Adrenal gland (tissue), 12 donors: ENCODE data around the gene EPHB2. TPM values are rescaled to one million over a fixed set of nuclear protein-coding genes. Genes with fewer than 3 reads are reported as not detected.

ENCODE experiments used
- DNase-seq, 7 donors: peaks; one replicate each; pipeline ENCODE4 v3.0.0-alpha.2; 2019 to 2020
- H3K27ac ChIP-seq, 5 donors: fragments of 200-600 bp; sonication (generic) in 4 of 5; 1 replicate in 3 of 5; 2 replicates in 2 of 5; pipeline versions ENCODE4 v1.5.1 to v1.8.0; 2016 to 2020; ENCODE audit warnings: mild to moderate bottlenecking in 1 of 5
- H3K27me3 ChIP-seq: fragments of 200-600 bp; 2 replicates; pipeline ENCODE4 v1.8.0; 2021
- H3K36me3 ChIP-seq, 2 donors: fragments of 200-600 bp; replicated peaks in 1 of 2; 1 replicate in 1 of 2; 2 replicates in 1 of 2; pipeline versions ENCODE4 v1.5.1 to v1.8.0; 2018 to 2022
- H3K4me1 ChIP-seq, 2 donors: fragments of 200-600 bp; replicated peaks in 1 of 2; 1 replicate in 1 of 2; 2 replicates in 1 of 2; pipeline versions ENCODE4 v1.5.1 to v1.8.0; 2018 to 2021
- H3K4me3 ChIP-seq, 4 donors: fragments of 200-600 bp; sonication (generic) in 3 of 4; one replicate each; pipeline ENCODE4 v1.5.1; 2016 to 2018
- H3K9me3 ChIP-seq, 3 donors: fragments of 200-600 bp; sonication (generic) in 1 of 3; replicated peaks in 1 of 3; 1 replicate in 2 of 3; 2 replicates in 1 of 3; pipeline versions ENCODE4 v1.5.1 to v1.8.0; 2016 to 2021
- POLR2A ChIP-seq, 2 donors: fragments of 450-650 bp; IDR thresholded peaks; one replicate each; pipeline ENCODE4 v1.6.1; 2017; ENCODE audit warnings: antibody characterized with exemption in 2 of 2, mild to moderate bottlenecking in 2 of 2, moderate library complexity in 1 of 2
- WGBS, 4 donors: extraction: QIAGEN DNeasy Blood & Tissue Kit in 2 of 4; methylation state at CpG; one replicate each; pipeline versions ENCODE4 v1.1.5 to v1.1.7; 2013 to 2017; 5-methylcytosine and 5-hydroxymethylcytosine counted together
- intact Hi-C, 2 donors: fragments of 100-400 bp; cut with DNase I; formaldehyde crosslinking; loops; one replicate each; pipeline versions ENCODE4 v1.14.1 to v1.15.0; 2022 to 2023
- polyA plus RNA-seq, 3 donors: library from polyadenylated mRNA; stranded (reverse); fragments of 200-250 nt in 2 of 3; fragments of 350-450 nt in 1 of 3; fragmentation: Illumina TruSeq in 1 of 3; extraction: RNeasy Lipid Tissue Mini Kit (QIAGEN cat#74804) in 1 of 3; gene quantifications; one replicate each; pipeline ENCODE4 v1.2.3, GENCODE V29; 2013 to 2014
- total RNA-seq, 9 donors: library from RNA; depleted of rRNA in 4 of 9; stranded (reverse); fragments of >200 nt in 4 of 9; fragments of 120-200 nt in 1 of 9; fragmentation: NEBNext Ultra II Directional in 1 of 9; extraction: Animal tissue kit (Norgen Biotek cat#: 25700) in 1 of 9; gene quantifications; one replicate each; pipeline versions ENCODE4 v1.1.0 to v1.2.4, GENCODE V29; 2013 to 2023
- TF ChIP-seq, protein P1 (sequence below), 6 experiments: fragments of 450-650 bp in 4 of 6; fragments of 200-600 bp in 2 of 6; sonication (generic) in 1 of 6; IDR thresholded peaks; 1 replicate in 5 of 6; 2 replicates in 1 of 6; pipeline versions ENCODE4 v1.5.1 to v1.8.0; 2016 to 2021; ENCODE audit warnings: antibody characterized with exemption in 6 of 6, mild to moderate bottlenecking in 2 of 6, moderate library complexity in 1 of 6
- donor health status: healthy with polysubstance abuse.
- donor health status: Bipolar disorder and iron deficiency.
- donor health status: DM: yes; HTN: yes; CAD: no.
- donor health status: DM: no; HTN: no; CAD: no.
- donor health status: DM: no; HTN: no; CAD: no.
- donor health status: DM: yes; HTN: yes; CAD: no.

The EPHB2 gene
- total and polyA plus RNA-seq, 12 donors = 0.67 to 10.3 (median 3.1) TPM

DNA sequence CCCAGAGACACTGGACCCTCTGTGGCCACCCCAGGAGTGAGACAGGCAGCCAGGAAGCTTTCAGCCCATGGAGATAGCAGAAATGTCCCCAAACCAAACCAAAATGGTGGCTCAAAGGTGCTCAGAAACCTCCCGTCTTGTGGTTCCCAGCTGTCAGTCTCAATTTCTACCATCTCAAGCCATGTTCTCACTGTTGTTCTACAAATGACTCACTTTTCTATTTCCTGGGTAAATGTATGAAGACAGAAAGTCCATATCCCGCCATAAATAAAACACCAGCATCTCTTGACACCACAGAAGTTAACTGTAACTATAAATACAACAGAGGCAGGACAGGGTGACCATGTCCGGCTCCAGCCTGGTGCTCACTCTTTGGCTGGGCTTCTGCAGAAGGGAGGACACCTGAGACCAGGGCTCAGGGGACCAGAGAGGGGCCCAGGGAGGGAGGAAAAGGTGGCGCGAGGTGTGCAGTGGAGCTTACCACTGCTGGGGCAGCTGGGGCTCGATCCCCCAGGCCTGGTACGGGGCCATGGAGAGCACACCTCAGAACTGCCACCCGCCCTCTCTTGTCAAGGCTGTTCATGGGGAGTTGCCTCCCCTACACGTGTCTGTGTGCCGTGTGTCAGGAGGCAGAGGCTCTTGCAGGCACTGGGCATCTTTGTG lies 43.6 kb downstream of the EPHB2 start:
- no peak for TF ChIP-seq POLR2A (IDR thresholded peaks at IDR 0.05)
- TF ChIP-seq, protein P1, sequence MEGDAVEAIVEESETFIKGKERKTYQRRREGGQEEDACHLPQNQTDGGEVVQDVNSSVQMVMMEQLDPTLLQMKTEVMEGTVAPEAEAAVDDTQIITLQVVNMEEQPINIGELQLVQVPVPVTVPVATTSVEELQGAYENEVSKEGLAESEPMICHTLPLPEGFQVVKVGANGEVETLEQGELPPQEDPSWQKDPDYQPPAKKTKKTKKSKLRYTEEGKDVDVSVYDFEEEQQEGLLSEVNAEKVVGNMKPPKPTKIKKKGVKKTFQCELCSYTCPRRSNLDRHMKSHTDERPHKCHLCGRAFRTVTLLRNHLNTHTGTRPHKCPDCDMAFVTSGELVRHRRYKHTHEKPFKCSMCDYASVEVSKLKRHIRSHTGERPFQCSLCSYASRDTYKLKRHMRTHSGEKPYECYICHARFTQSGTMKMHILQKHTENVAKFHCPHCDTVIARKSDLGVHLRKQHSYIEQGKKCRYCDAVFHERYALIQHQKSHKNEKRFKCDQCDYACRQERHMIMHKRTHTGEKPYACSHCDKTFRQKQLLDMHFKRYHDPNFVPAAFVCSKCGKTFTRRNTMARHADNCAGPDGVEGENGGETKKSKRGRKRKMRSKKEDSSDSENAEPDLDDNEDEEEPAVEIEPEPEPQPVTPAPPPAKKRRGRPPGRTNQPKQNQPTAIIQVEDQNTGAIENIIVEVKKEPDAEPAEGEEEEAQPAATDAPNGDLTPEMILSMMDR (IDR thresholded peaks at IDR 0.05) = no peak
- Histone ChIP-seq H3K4me3 (no peak overlapping the region), H3K27me3 (no peaks in the 10 kb centered on the region), H3K36me3 (no peaks in the 10 kb centered on the region), H3K4me1 (peaks cover 0 to 13% of the 10 kb centered on the region in 2 donors), H3K9me3 (no peaks in the 10 kb centered on the region), H3K27ac (no peak overlapping the region)
- 80 to 89% (median 82%) methylated on average over 6 to 10 of the region's 10 CpGs for WGBS, 4 donors
- DNase-seq = no peak
- intact Hi-C loops = no loop called here

DNA sequence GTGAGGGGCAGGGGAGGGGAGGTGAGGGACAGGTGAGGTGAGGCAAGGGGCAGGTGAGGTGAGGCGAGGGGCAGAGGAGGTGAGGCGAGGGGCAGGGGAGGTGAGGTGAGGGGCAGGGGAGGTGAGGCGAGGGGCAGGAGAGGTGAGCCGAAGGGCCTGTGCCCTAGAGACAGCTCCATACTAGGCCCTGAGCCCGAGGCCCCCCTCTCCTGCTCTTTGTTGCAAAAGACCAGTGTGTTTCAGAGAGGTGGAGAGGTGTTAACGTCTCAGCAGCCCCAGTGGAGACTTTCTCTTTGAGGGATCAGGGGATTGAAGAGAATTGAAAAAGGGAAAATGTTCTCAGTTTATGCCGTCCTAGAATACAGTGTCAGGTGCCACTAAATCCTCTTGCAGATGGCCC lies 44.2 kb downstream of the EPHB2 start:
- no peak for DNase-seq
- Histone ChIP-seq H3K27ac (no peak overlapping the region), H3K4me1 (peaks cover 0 to 10% of the 10 kb centered on the region in 2 donors), H3K4me3 (no peak overlapping the region), H3K9me3 (no peaks in the 10 kb centered on the region), H3K27me3 (no peaks in the 10 kb centered on the region), H3K36me3 (no peaks in the 10 kb centered on the region)
- 71 to 77% (median 76%) methylated on average over 7 of the region's 7 CpGs for WGBS, 4 donors
- intact Hi-C loops = no loop called here
- TF ChIP-seq POLR2A (IDR thresholded peaks at IDR 0.05) = no peak
- TF ChIP-seq, protein P1 (IDR thresholded peaks at IDR 0.05) = no peak

DNA sequence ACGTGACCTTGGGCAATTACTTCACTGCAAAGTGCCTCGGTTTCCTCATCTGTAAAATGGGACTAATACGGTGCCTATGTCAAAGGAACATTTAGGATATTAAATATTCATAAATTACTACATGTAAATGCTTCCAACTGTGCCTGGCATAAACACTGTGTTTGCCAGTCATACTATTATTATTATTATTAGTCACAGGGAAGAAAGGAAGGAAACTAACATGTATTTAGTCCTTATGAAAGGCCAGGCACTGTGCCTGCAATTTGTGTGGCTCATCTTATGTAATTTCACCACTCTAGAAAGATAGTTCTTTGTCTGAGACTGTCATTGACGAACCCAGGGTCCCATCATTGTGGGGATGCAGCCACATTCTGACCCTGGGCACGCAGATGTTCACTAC lies 45.0 kb downstream of the EPHB2 start:
- intact Hi-C loops = no loop called here
- Histone ChIP-seq H3K9me3 (no peaks in the 10 kb centered on the region), H3K27me3 (no peaks in the 10 kb centered on the region), H3K36me3 (no peaks in the 10 kb centered on the region), H3K4me1 (peaks cover 0 to 2% of the 10 kb centered on the region in 2 donors), H3K4me3 (no peak overlapping the region), H3K27ac (no peak overlapping the region)
- TF ChIP-seq, protein P1 (IDR thresholded peaks at IDR 0.05) = no peak
- no peak for TF ChIP-seq POLR2A (IDR thresholded peaks at IDR 0.05)
- WGBS, 4 donors = 70 to 78% (median 74%) methylated on average over 5 of the region's 5 CpGs
- no peak for DNase-seq

DNA sequence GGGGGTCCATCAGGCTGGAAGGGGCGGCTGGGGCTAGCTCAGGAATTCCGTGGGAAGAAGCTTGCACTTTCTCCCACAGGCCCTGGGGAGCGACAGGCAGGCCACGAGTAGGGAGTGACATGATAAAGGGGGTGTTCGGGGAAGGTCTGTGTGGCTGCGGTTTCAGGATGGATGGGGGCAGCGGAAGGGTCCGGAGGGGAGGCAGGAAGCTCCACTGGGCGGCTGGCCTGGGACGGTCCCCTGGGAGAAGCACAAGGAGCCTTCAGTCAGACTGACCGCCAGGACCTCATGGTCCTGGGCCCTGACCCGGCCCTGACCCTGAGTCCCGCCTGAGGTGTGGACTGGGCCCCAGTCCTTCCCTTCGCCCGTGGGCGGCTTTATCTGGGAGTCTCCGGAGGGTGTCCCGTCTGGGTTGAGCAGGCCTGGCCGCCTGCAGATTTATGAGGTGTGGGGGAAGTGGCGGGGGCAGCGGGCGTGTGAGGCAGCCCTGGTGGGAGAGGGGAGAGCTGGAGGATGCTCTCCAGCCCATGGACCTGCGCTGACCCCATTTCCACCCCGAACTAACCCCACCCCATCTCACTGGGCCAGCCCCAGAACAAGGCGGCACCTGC lies 45.6 kb downstream of the EPHB2 start:
- H3K9me3 ChIP-seq = no peaks in the 10 kb centered on the region
- intact Hi-C loops = no loop called here
- H3K27ac ChIP-seq = no peak overlapping the region
- WGBS, 4 donors = 68 to 78% (median 73%) methylated on average over 11 to 25 of the region's 25 CpGs
- no peak overlapping the region for H3K4me3 ChIP-seq
- H3K27me3 ChIP-seq = no peaks in the 10 kb centered on the region
- TF ChIP-seq, protein P1 (IDR thresholded peaks at IDR 0.05) = no peak
- no peak for TF ChIP-seq POLR2A (IDR thresholded peaks at IDR 0.05)
- H3K36me3 ChIP-seq = no peaks in the 10 kb centered on the region
- no peak for DNase-seq
- H3K4me1 ChIP-seq = no peaks in the 10 kb centered on the region
